Heart left ventricle (tissue), 16 donors: ENCODE results near the gene SKIC8. TPM values are rescaled to one million over a fixed set of nuclear protein-coding genes. Genes with fewer than 3 reads are reported as not detected.
A peak's percentile ranks its signal among the peaks of the same experiment; 100 is the strongest.

Experiments
- ATAC-seq, 4 donors: fragments of 200-7000 bp; cut with Tn5 transposase; one replicate each; pipeline ENCODE4 v1.9.1; 2020 to 2022; ENCODE audit warnings: moderate library complexity in 4 of 4, mild to moderate bottlenecking in 3 of 4, moderate number of reproducible peaks in 1 of 4
- DNase-seq, 5 donors: peaks; one replicate each; pipeline ENCODE4 v3.0.0-alpha.2; 2020
- H3K27ac ChIP-seq, 12 donors: fragments of 200-600 bp; sonication (generic) in 4 of 12; one replicate each; pipeline versions ENCODE4 v1.5.0 to v1.8.0; 2016 to 2022; ENCODE audit warnings: mild to moderate bottlenecking in 2 of 12
- H3K27me3 ChIP-seq, 9 donors: fragments of 200-600 bp; sonication (generic) in 2 of 9; one replicate each; pipeline versions ENCODE4 v1.5.1 to v1.8.0; 2016 to 2022; ENCODE audit warnings: mild to moderate bottlenecking in 3 of 9
- H3K36me3 ChIP-seq, 9 donors: fragments of 200-600 bp; sonication (generic) in 2 of 9; one replicate each; pipeline versions ENCODE4 v1.5.0 to v1.8.0; 2018 to 2022; ENCODE audit warnings: mild to moderate bottlenecking in 2 of 9
- H3K4me1 ChIP-seq, 12 donors: fragments of 200-600 bp; sonication (generic) in 4 of 12; one replicate each; pipeline versions ENCODE4 v1.5.0 to v1.8.0; 2016 to 2022; ENCODE audit warnings: mild to moderate bottlenecking in 3 of 12
- H3K4me3 ChIP-seq, 12 donors: fragments of 200-600 bp; sonication (generic) in 4 of 12; one replicate each; pipeline versions ENCODE4 v1.5.0 to v1.8.0; 2017 to 2022; ENCODE audit warnings: mild to moderate bottlenecking in 9 of 12, moderate library complexity in 4 of 12
- H3K9me3 ChIP-seq, 12 donors: fragments of 200-600 bp; sonication (generic) in 4 of 12; one replicate each; pipeline versions ENCODE4 v1.5.0 to v1.8.0; 2016 to 2022; ENCODE audit warnings: mild to moderate bottlenecking in 1 of 12
- POLR2A ChIP-seq, 2 donors: fragments of 450-650 bp; IDR thresholded peaks; one replicate each; pipeline ENCODE4 v1.6.1; 2017; ENCODE audit warnings: antibody characterized with exemption in 2 of 2, mild to moderate bottlenecking in 2 of 2, moderate library complexity in 2 of 2
- WGBS, 4 donors: extraction: QIAGEN DNeasy Blood & Tissue Kit in 2 of 4; methylation state at CpG; one replicate each; pipeline versions ENCODE4 v1.1.5 to v1.1.7; 2013 to 2018; 5-methylcytosine and 5-hydroxymethylcytosine counted together
- intact Hi-C, 10 donors: fragments of 100-400 bp; cut with DNase I; formaldehyde crosslinking; loops; one replicate each; pipeline versions ENCODE4 v1.11.1 to v1.14.2; 2022
- polyA plus RNA-seq, 2 donors: library from polyadenylated mRNA; stranded (reverse); fragments of 200-250 nt; gene quantifications; one replicate each; pipeline ENCODE4 v1.2.3, GENCODE V29; 2013
- total RNA-seq, 9 donors: library from RNA; depleted of rRNA in 2 of 9; stranded (reverse); fragments of >200 nt in 2 of 9; fragmentation: NEBNext Ultra II Directional in 3 of 9; extraction: Animal tissue kit (Norgen Biotek cat#: 25700) in 3 of 9; gene quantifications; one replicate each; pipeline versions ENCODE4 v1.1.0 to v1.2.4, GENCODE V29; 2016 to 2023
- TF ChIP-seq, protein P1 (sequence below), 12 donors: fragments of 200-600 bp; sonication (generic) in 4 of 12; IDR thresholded peaks; one replicate each; pipeline versions ENCODE4 v1.5.0 to v1.8.0; 2018 to 2022; ENCODE audit warnings: antibody characterized with exemption in 12 of 12, mild to moderate bottlenecking in 5 of 12
- donor health status: ischemic (EF 13 %, LVEDD 7.1; RV severe dilation, severe dysfunction).
- donor health status: healthy with polysubstance abuse.
- donor health status: DM: no; HTN: yes; CAD: no.
- donor health status: DM: no; HTN: no; CAD: no.
- donor health status: ischemic (EF 25% LVEDD 6.9; RV normal size, moderate dysfunction).
- donor health status: ischemic (EF 25% LVEDD 5.7; RV mildly dilated, moderate dysfunction).
- donor health status: healthy.
- donor health status: DM: yes; HTN: yes; CAD: no.
- donor health status: ischemic (EF 35%, LVEDD 5.7; RV mildly dilated, moderate dysfunction).
- donor health status: nonischemic (EF 11% LVEDD 7.7; RV severe dilation, severe dysfunction).
- donor health status: DM: yes; HTN: yes; CAD: no.
- donor health status: PGD.
- donor health status: ischemic (EF 29% LVEDD 5.4; RV normal size, mild dysfunction).
- donor health status: nonischemic (EF 23%, LVEDD 6.1; RV moderate dilation, normal function).

The SKIC8 gene
- total and polyA plus RNA-seq, 11 donors, result 20.8 to 50.2 (median 28.2) TPM

DNA sequence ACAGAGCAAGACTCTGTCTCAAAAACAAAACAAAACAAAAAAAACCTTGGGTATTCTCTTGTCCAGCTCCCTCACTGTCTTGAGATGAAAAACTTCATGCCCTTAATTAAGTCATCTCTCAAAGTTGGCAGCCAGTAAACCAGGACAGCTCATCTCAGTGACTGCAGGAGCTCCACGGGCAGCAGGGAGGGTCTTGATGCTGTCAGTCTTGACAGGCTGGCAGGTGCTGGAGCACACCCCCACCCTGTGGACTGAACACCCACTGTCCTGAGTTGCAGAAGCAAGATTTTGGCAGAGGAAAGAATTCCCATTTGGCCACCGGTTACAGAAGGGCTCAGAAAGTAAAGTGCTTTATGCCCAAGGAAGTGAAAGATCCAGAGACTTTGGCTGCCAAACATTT lies 27.1 kb downstream of the SKIC8 start:
- H3K4me1 ChIP-seq, result peaks cover 0 to 14% (median 3%) of the 10 kb centered on the region in 12 donors
- no peaks in the 10 kb centered on the region for H3K9me3 ChIP-seq
- ATAC-seq (no peak), DNase-seq (no peak)
- H3K4me3 ChIP-seq, result no peak overlapping the region
- TF ChIP-seq, protein P1, sequence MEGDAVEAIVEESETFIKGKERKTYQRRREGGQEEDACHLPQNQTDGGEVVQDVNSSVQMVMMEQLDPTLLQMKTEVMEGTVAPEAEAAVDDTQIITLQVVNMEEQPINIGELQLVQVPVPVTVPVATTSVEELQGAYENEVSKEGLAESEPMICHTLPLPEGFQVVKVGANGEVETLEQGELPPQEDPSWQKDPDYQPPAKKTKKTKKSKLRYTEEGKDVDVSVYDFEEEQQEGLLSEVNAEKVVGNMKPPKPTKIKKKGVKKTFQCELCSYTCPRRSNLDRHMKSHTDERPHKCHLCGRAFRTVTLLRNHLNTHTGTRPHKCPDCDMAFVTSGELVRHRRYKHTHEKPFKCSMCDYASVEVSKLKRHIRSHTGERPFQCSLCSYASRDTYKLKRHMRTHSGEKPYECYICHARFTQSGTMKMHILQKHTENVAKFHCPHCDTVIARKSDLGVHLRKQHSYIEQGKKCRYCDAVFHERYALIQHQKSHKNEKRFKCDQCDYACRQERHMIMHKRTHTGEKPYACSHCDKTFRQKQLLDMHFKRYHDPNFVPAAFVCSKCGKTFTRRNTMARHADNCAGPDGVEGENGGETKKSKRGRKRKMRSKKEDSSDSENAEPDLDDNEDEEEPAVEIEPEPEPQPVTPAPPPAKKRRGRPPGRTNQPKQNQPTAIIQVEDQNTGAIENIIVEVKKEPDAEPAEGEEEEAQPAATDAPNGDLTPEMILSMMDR (IDR thresholded peaks at IDR 0.05), result no peak
- no peak for TF ChIP-seq POLR2A (IDR thresholded peaks at IDR 0.05)
- peaks cover 0 to 71% (median 53%) of the 10 kb centered on the region in 9 donors for H3K36me3 ChIP-seq
- WGBS, 4 donors, result 58 to 62% (median 59%) methylated on average over 2 of the region's 2 CpGs
- intact Hi-C loops, result loop anchor here in 1 of 10 donors (10.0 kb wide), 1 partner anchor 62 kb away; no protein-coding TSS in a partner anchor
- H3K27ac ChIP-seq, result no peak overlapping the region
- no peaks in the 10 kb centered on the region for H3K27me3 ChIP-seq

DNA sequence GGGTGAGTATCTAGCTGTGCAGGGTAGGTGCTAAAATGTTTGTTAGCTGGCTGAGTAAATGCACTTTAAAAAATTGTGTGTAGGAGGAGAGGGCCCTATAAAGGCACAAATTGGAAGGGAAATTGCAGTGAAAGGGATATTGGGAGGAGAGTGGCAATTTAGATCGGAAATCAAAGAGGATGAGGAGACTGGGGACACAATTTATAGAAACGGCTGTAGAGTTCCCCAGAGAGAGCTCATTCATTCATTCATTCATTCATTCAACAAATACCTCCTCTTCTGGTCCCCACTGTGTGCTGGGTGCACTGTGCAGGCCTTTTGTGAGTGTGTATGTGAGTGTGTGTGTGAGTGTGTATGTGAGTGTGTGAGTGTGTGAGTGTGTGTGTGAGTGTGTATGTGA lies 32.6 kb downstream of the SKIC8 start:
- 47 to 60% (median 50%) methylated on average over 2 of the region's 2 CpGs for WGBS, 4 donors
- ATAC-seq, result no peak
- Histone ChIP-seq H3K4me3 (peak overlapping the region in 10 of 12 donors; percentile 10 to 83 (median 32)), H3K9me3 (no peaks in the 10 kb centered on the region), H3K27ac (peak overlapping the region; percentile 41 to 96 (median 87)), H3K36me3 (peaks cover 0 to 18% (median 12%) of the 10 kb centered on the region in 9 donors), H3K4me1 (peaks cover 0 to 39% (median 17%) of the 10 kb centered on the region in 12 donors), H3K27me3 (no peaks in the 10 kb centered on the region)
- intact Hi-C loops, result no loop called here
- no peak for DNase-seq
- TF ChIP-seq, protein P1 (IDR thresholded peaks at IDR 0.05), result no peak
- no peak for TF ChIP-seq POLR2A (IDR thresholded peaks at IDR 0.05)

DNA sequence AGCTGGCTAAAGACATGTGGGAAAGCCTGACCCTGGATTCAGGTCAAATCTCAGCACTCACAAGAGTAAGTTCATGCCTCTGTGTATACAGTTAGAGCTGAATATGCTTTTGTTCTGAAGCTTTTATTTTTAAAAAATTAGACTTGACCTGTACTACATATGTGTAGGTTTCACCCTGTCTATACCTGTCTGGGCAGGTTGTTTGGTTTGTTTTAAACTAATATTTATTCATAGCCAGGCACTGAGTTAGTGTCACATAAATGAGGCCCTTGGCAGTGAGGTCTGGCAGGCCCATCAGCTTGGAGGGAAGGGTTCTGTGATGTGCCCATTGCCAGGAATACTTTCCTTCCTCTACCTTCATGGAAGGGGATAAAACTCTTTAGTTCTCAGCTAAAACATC lies 33.2 kb downstream of the SKIC8 start:
- TF ChIP-seq POLR2A (IDR thresholded peaks at IDR 0.05), result no peak
- TF ChIP-seq, protein P1 (IDR thresholded peaks at IDR 0.05), result no peak
- Histone ChIP-seq H3K4me3 (peak overlapping the region in 10 of 12 donors; percentile 10 to 83 (median 32)), H3K9me3 (no peaks in the 10 kb centered on the region), H3K27ac (peak overlapping the region; percentile 41 to 96 (median 87)), H3K27me3 (no peaks in the 10 kb centered on the region), H3K4me1 (peaks cover 0 to 39% (median 17%) of the 10 kb centered on the region in 12 donors), H3K36me3 (peaks cover 0 to 12% (median 7%) of the 10 kb centered on the region in 9 donors)
- DNase-seq (no peak), ATAC-seq (peak in 1 of 4 donors; percentile 2)
- intact Hi-C loops, result no loop called here

DNA sequence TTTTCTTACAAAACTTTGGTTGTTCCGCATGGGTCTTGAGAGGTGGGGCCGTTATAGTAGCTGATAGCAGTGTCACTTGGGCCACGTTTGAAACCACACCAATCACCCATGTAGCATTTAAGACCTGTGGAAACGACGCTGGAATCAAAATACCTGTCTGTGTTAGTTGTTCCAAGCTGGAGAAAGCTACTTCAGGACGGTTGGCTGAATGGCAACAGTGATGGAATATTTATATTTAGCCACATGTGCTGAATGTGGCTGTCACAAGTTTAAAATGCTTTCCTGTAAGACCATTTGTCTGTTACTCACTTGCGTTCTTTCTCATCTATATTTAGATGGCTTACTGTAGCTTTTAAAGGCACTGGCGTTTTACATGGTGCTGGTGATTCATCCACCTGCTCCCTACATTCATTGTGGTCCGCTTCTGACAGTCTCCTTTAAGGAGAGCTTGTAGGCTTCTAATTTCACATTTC lies 33.6 kb downstream of the SKIC8 start:
- TF ChIP-seq POLR2A (IDR thresholded peaks at IDR 0.05), result peak; percentile 9 to 32
- TF ChIP-seq, protein P1 (IDR thresholded peaks at IDR 0.05), result no peak
- no peaks in the 10 kb centered on the region for H3K27me3 ChIP-seq
- peak in 4 of 5 donors; percentile 29 to 47 (median 37) for DNase-seq
- H3K4me3 ChIP-seq, result peak overlapping the region in 10 of 12 donors; percentile 56 to 91 (median 72)
- H3K4me1 ChIP-seq, result peaks cover 0 to 39% (median 17%) of the 10 kb centered on the region in 12 donors
- H3K27ac ChIP-seq, result peak overlapping the region; percentile 43 to 96 (median 88)
- peaks cover 0 to 8% (median 3%) of the 10 kb centered on the region in 9 donors for H3K36me3 ChIP-seq
- peak; percentile 80 to 87 (median 84) for ATAC-seq
- H3K9me3 ChIP-seq, result no peaks in the 10 kb centered on the region
- WGBS, 4 donors, result 41 to 53% (median 47%) methylated on average over 9 of the region's 9 CpGs
- intact Hi-C loops, result no loop called here
